T47D (cell line): Measurements from ENCODE around the gene NECAB2.
A peak's percentile ranks its signal among the peaks of the same experiment; 100 is the strongest.

Experiments
- DNase-seq, 2 experiments: peaks; one replicate each; pipeline versions ENCODE4 v3.0.0 to v3.0.0-alpha.2; 2011 to 2012; ENCODE audit warnings: low read depth in 1 of 2, low spot score in 1 of 2
- JUND ChIP-seq: IDR thresholded peaks from 2 replicates; pipeline ENCODE4 v1.6.1; 2012; ENCODE audit warnings: low read depth
- in situ Hi-C: cut with HindIII; loops from 2 replicates; pipeline ENCODE4 v1.10.0; 2016; ENCODE audit warnings: low sequenced_read_pairs, low pct_unique_long_range_greater_than_20kb

Gene NECAB2

GRCh38 chr16:83958137-83958845, 9.8 kb upstream of the NECAB2 start:
- no peak for TF ChIP-seq JUND
- in situ Hi-C loops = no loop called here
- no peak for DNase-seq

GRCh38 chr16:83958846-83959565, 9.0 kb upstream of the NECAB2 start:
- in situ Hi-C loops = no loop called here
- DNase-seq = no peak
- TF ChIP-seq JUND = no peak

GRCh38 chr16:83959656-83960434, 8.2 kb upstream of the NECAB2 start:
- no peak for TF ChIP-seq JUND
- in situ Hi-C loops = no loop called here
- DNase-seq = no peak

GRCh38 chr16:83960521-83961249, 7.4 kb upstream of the NECAB2 start:
- no peak for TF ChIP-seq JUND
- DNase-seq = no peak
- in situ Hi-C loops = no loop called here

- in situ Hi-C loops = no loop called here
- no peak for DNase-seq
- no peak for TF ChIP-seq JUND
Measured at GRCh38 chr16:83961591-83961990, 6.5 kb upstream of the NECAB2 start.

GRCh38 chr16:83963277-83964119, 4.5 kb upstream of the NECAB2 start:
- TF ChIP-seq JUND = no peak
- in situ Hi-C loops = no loop called here
- no peak for DNase-seq

GRCh38 chr16:83964684-83965443, 3.2 kb upstream of the NECAB2 start:
- no peak for TF ChIP-seq JUND
- DNase-seq = peak in 1 of 2 experiments; percentile 45
- in situ Hi-C loops = no loop called here

GRCh38 chr16:83965444-83966152, 2.4 kb upstream of the NECAB2 start:
- DNase-seq = no peak
- no peak for TF ChIP-seq JUND
- in situ Hi-C loops = no loop called here

GRCh38 chr16:83966153-83966696, 1.8 kb upstream of the NECAB2 start:
- DNase-seq = no peak
- in situ Hi-C loops = no loop called here
- no peak for TF ChIP-seq JUND

GRCh38 chr16:83967091-83967490, 953 bp upstream of the NECAB2 start:
- no peak for DNase-seq
- TF ChIP-seq JUND = no peak
- in situ Hi-C loops = no loop called here
